ENCODE results near the gene TTF2. TPM values are rescaled to one million over a fixed set of nuclear protein-coding genes. Genes with fewer than 3 reads are reported as not detected.

The TTF2 gene
- 16.6 TPM for total RNA-seq

- peak; percentile 96 for DNase-seq (ENCODE audit: low spot score)
Measured at GRCh38 chr1:117059678-117060440, at the start of gene TTF2. TSS of gene TTF2 (plus strand) at chr1:117060326. CDS start at chr1:117060347, 21 bp downstream.

DNA sequence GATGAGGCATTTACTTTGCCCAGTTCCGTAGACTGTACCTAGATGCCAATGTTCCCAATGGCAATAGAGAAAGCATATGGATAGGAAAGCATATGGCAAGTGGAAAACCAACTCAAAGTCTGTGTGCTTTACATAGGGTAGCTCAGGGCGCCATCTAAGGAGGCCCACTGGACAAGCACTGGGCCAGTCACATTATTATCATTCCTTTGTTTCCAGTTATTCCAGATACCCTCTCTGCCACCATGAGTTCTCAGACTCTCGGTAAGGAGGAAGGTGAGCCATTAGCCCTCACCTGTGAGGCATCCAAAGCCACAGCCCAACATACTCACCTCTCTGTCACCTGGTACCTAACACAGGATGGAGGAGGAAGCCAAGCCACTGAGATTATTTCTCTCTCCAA lies 48.8 kb upstream of the TTF2 start:
- DNase-seq (ENCODE audit: low spot score), result no peak

- DNase-seq (ENCODE audit: low spot score), result no peak
Measured at GRCh38 chr1:117013309-117013858, 46.7 kb upstream of the TTF2 start.

DNA sequence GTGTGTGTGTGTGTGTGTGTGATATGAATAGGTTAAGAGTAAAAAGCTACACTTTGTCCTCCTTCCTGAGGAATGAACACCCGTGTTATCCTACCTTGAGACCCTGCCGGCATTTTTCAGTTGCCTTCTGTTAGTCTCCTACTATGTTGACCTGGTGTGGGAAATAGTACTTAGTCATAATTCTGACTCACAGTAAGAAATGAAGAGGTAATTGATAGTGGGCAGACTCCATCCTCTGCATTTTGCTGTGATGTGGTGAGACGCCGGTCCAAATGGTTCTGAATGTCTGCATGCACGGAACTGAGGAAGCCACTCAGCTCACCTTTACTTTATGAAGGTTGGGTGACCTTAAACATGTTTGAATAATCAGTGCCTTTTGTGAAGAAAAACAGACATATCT lies 45.9 kb upstream of the TTF2 start:
- no peak for DNase-seq (ENCODE audit: low spot score)

- no peak for DNase-seq (ENCODE audit: low spot score)
Measured at GRCh38 chr1:117015724-117016123, 44.4 kb upstream of the TTF2 start.

DNA sequence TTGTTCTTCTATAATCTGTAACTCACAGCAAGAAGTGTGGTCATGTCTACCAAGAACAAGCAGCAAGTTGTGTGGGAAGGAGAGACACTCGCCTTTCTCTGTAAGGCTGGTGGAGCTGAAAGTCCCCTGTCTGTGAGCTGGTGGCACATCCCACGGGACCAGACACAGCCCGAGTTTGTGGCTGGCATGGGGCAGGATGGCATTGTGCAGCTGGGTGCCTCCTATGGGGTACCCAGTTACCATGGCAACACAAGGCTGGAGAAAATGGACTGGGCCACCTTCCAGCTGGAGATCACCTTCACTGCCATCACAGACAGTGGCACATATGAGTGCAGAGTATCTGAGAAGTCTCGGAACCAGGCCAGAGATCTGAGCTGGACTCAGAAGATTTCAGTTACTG lies 43.1 kb upstream of the TTF2 start:
- DNase-seq (ENCODE audit: low spot score), result no peak

DNA sequence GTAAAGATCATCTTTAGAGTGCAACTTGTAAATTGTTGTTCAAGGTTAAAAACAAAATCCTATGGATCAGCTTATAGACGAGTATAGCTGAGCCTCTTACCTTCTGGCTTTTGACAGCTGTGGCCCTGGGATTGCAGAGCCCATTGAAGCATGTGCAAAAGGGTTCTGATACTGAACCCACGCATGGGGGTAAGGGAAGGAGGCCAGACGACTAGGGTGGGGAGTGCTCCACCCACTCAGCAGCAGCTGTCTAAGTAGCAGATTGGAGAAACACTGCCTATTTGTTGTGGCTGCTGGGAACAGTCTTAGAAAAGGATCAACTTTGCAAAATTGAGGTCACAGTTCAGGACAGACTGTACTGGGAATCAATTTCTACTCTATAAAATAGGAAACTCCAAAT lies 42.5 kb upstream of the TTF2 start:
- no peak for DNase-seq (ENCODE audit: low spot score)

- DNase-seq (ENCODE audit: low spot score), result no peak
Measured at GRCh38 chr1:117020526-117021156, 39.5 kb upstream of the TTF2 start.

DNA sequence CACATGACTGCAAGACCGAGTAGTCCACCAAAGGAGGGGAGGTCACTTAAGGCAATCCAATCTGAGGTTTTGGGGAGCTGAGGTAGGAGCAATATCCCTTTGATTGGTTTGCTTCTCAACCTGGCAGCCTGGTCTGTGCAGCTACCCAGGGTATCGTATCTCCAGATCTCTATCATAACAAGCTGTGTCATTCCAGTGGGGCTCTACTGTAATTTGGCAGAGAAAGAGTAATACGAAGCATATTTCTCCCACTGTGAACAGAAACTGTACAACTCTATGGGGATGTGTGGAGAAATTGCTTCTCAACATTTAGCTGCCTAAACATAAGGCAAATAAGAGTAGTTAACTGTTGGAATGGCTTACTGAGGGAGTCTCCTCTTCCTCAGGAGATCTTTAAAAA lies 38.0 kb upstream of the TTF2 start:
- no peak for DNase-seq (ENCODE audit: low spot score)

- no peak for DNase-seq (ENCODE audit: low spot score)
Measured at GRCh38 chr1:117025568-117025967, 34.6 kb upstream of the TTF2 start.

GRCh38 chr1:117026361-117026760 lies 33.8 kb upstream of the TTF2 start:
- no peak for DNase-seq (ENCODE audit: low spot score)

GRCh38 chr1:117029685-117030084 lies 30.4 kb upstream of the TTF2 start:
- no peak for DNase-seq (ENCODE audit: low spot score)

DNA sequence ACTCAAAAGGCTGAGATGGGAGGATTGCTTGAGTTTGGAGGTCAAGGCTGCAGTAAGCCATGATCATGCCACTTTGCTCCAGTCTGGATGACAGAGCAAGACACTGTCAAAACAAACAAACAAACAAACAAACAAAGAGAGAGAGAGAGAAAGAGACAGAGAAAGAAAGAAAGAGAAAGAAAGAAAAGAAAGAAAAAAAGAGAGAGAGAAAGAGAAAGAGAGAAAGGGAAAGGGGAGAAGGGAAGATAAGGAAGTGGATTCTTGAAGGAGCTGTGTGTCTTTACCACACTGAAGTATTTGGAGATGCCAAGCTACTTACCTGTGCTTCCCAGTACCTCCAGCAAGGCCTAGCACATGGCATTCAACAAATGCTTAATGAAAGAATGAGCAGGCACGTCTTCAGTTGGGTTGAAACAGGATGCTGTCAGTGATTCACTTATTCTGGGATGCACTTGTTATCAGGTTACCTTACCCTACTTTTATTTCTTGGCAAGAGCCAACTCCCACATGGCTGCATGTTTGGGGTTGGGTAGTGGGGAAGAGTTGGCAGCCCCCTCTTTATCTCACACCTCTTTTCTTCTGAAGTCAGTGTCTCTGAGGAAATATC lies 29.8 kb upstream of the TTF2 start:
- no peak for DNase-seq (ENCODE audit: low spot score)

GRCh38 chr1:117032266-117032665 lies 27.9 kb upstream of the TTF2 start:
- no peak for DNase-seq (ENCODE audit: low spot score)

- DNase-seq (ENCODE audit: low spot score), result no peak
Measured at GRCh38 chr1:117032681-117033539, 27.2 kb upstream of the TTF2 start.

- DNase-seq (ENCODE audit: low spot score), result no peak
Measured at GRCh38 chr1:117033772-117034171, 26.4 kb upstream of the TTF2 start.

DNA sequence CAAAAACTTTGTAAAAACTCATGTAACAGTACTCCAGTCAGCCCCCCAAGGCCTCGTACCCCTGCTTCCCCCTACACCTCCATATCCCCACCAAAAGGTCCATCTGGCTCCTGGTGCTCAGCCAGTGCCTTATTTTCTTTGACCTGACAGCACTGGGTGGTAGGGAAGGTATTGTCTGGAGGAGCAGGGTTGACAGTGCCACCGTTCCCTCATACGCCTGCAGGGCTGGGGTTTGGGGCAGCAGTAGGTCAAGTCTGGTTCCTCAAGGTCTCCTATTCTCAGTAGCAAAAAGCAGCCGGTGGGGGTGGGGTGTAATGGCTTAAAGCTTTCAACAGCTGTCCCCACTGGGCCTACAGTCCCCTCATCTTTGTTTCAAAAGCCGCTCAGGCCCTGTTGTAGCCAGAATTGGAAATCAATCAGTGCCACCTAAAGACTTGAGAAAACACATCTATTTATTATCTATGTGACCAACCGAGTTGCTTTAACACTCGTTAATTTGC lies 25.3 kb upstream of the TTF2 start:
- no peak for DNase-seq (ENCODE audit: low spot score)

DNA sequence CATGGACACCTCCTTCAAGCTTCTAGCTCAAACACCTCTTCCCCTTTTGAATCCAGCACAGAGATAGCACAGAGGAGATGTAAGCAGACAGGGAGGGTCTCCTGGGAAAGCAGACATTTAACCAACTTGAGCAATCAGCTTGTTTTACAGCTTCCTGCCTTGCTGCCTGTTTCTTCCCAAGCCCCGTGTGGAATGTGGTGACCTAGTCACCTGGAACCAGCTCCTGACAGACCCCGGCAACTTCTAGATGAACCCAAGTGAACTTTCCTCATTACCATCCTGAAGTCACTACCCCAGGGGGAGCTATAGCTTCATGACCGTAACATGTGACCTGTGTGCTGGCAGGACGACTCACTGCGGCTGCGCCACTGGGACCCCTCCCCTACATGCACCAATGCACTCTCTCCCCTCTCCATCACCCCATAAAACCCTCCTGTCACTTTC lies 24.1 kb upstream of the TTF2 start:
- DNase-seq (ENCODE audit: low spot score), result no peak

- DNase-seq (ENCODE audit: low spot score), result no peak
Measured at GRCh38 chr1:117037802-117038201, 22.3 kb upstream of the TTF2 start.

- DNase-seq (ENCODE audit: low spot score), result no peak
Measured at GRCh38 chr1:117038236-117038635, 21.9 kb upstream of the TTF2 start.

GRCh38 chr1:117044217-117044616 lies 15.9 kb upstream of the TTF2 start:
- no peak for DNase-seq (ENCODE audit: low spot score)

DNA sequence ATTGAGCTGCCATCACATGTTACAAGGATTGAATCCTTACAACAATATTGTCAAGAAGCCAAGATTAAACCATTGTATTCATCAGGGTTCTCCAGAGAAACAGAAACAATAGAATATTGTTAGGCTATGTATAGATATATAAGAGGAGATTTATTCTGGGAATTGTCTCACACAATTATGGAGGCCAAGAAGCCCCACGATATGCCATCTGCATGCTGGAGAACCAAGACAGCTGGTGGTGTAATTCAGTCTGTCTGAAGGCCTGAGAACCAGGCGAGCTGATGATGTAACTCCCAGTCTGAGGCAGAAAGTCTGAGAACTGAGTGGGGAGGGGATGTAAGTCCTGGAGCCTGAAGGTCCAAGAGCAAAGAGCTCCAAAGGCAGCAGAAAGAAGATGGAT lies 14.5 kb upstream of the TTF2 start:
- DNase-seq (ENCODE audit: low spot score), result no peak

All from mucosa of gallbladder (tissue), 1 donor.